ENCODE results near the gene TSKS.
A peak's percentile ranks its signal among the peaks of the same experiment; 100 is the strongest.

TSKS gene

GRCh38 chr19:49713236-49713845 lies 49.8 kb downstream of the TSKS start:
- DNase-seq (ENCODE audit: low read depth): no peak

DNA sequence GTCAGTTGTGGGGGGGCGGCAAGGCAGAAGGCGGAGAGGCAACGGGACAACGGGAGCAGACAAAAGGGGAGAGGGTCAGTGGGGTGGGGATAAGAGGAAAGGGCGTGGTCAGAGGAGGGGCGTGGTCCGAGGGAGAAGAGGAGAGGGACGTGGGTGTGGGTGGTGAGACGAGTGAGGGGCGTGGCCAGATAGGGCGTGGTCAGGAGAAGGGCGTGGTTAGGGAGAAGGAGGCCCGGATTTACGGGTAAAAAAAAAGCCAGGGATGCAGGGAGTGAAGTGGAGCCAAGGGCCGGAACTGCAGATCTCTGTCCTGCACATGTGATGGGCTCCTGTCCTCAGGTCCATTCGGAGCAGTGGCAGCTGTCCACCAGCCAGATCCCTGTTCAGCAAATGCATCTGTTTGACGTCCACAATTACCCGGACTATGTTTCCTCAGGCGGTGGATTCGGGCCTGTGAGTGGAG lies 50.7 kb downstream of the TSKS start:
- DNase-seq (ENCODE audit: low read depth): no peak

DNA sequence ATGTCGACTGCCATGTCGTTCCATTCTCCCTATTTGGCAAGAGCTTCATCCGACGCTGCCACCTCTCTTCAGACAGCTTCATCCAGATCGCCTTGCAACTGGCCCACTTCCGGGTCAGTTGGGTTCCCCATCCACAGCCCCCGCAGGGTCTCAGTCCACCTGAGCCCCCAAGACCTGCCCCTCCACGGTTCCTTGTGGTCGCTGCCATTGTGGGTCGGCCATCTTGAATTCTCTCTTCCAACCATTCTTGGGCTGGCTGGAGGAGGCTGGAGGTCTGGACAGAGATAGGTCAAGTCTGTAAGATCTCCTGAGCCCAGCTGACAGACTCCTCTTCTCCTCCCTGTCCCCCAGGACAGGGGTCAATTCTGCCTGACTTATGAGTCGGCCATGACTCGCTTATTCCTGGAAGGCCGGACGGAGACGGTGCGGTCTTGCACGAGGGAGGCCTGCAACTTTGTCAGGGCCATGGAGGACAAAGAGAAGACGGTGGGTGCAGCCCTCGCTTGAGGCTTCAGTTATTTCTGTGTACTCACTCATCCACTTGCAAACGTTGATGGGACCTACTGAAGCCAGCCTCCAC lies 52.6 kb downstream of the TSKS start:
- DNase-seq (ENCODE audit: low read depth): no peak

DNA sequence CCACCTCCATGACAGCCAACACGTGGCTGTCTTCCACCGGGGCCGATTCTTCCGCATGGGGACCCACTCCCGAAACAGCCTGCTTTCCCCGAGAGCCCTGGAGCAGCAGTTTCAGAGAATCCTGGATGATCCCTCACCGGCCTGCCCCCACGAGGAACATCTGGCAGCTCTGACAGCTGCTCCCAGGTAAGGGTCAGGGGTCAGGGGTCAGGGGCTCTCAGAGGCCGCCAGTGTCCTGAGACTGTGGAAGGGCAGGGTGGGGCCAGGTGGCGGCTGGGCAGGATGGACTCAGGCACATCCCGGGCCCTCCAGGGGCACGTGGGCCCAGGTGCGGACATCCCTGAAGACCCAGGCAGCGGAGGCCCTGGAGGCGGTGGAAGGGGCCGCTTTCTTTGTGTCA lies 57.2 kb downstream of the TSKS start:
- no peak for DNase-seq (ENCODE audit: low read depth)

GRCh38 chr19:49704888-49705642 lies 58.0 kb downstream of the TSKS start:
- no peak for DNase-seq (ENCODE audit: low read depth)

DNA sequence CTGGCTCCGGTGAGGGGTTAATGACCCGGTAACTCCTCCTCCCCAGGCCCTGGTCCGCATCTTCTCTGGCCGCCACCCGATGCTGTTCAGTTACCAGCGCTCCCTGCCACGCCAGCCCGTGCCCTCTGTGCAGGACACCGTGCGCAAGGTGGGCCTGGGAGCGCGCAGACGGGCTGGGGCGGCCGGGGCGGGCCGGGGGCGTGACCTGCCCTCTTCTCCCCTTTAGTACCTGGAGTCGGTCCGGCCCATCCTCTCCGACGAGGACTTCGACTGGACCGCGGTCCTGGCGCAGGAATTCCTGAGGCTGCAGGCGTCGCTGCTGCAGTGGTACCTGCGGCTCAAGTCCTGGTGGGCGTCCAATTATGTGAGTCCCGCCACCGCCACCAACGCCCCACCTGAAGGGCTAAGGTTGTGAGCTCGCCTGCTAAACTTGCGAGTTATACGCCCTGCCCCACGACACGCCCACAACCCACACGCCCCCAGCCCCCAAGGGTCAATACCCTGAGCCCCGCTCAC lies 61.8 kb downstream of the TSKS start:
- DNase-seq (ENCODE audit: low read depth): no peak

DNA sequence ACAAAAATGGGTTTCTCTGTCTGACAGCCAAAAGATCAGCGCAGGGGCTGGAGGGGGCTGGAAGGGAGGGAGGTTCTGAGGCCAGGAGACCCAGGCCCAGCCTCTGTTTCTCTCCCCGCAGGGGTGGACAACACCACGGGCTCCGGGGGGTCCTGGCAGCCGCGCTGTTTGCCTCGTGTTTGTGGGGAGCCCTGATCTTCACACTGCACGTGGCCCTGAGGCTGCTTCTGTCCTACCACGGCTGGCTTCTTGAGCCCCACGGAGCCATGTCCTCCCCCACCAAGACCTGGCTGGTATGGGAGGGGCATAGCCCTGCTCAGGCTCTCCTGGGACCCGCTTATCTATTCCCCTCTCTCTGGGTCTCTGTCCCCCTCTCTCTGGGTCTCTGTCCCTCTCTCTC lies 62.5 kb downstream of the TSKS start:
- no peak for DNase-seq (ENCODE audit: low read depth)

DNA sequence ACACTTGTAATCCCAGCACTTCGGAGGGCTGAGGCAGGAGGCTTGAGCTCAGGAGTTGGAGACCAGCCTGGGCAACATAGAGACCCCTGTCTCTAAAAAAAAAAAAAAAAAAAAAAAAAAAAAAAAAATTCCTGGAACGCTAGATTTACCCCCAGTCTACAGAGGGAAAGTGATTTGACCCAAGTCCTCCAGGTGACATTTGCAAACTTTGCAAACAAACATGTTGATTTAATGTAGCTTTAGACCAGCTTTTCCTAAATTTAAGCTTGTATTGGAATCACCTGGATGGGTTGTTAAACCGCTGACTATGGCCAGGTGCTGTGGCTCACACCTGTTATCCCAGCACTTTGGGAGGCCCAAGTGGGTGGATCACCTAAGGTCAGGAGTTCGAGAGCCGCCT lies 63.7 kb downstream of the TSKS start:
- DNase-seq (ENCODE audit: low read depth): no peak

DNA sequence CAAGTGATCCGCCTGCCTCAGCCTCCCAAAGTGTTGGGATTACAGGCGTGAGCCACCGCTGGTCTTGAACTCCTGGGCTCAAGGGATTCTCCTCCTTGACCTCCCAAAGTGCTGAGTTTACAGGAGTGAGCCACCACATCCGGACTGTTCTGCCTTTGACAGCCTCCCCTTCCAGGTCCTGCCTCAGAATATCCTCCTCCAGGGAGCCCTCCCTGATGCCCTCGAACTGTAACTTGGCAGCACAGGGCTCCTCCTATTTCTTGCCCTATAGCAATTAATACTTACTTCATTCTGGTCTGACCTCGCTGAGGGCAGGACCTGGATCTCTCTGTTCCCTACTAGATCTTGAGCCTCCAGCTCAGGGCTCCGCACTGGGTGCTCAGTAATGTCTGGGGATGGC lies 66.2 kb downstream of the TSKS start:
- DNase-seq (ENCODE audit: low read depth): no peak

GRCh38 chr19:49696115-49696514 lies 67.0 kb downstream of the TSKS start:
- no peak for DNase-seq (ENCODE audit: low read depth)

DNA sequence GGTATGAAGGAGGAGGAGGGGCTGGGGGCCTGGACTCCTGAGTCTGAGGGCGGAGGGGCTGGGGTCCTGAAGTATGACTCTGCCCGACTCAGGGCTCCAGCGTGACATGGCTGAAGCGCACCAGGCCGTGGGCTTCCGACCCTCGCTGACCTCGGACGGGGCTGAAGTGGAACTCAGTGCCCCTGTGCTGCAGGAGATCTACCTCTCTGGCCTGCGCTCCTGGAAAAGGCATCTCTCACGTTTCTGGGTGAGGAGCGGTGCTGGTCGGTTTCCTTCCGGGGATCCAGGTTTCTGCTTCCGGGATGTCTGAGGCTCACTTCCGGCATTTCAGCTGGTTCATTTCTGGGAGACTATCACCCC lies 71.0 kb downstream of the TSKS start:
- DNase-seq (ENCODE audit: low read depth): no peak

GRCh38 chr19:49691243-49692146 lies 71.6 kb downstream of the TSKS start:
- DNase-seq (ENCODE audit: low read depth): no peak

DNA sequence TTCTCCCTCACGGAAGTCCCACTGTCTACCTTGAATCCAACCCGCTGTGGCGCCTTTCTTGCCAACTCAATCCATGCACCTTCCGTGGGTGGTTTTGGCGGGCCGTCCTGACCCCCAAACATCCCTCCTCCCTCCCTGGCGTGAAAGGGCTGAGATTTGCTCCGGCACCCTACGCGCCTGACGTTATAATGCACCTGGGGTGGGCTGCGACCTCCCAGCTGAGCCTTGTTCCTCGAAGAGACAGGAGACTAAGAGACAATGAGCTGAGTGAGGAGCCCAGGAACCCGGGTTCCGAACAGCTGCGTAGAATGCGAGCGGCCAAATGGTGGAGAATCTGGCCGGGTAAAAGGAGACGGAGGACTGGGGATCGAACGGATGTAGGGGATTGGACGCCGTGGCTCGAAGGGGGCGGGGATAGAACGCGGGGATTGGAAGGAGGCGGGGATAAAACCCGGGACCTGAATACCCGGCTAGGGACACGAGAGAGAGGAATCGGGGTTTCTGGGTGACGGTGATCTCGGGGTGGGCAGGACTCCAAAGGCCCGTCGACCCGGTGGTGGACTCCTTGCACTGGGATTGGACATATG lies 72.4 kb downstream of the TSKS start, which contains the start of gene CPT1C:
Gene CPT1C, plus strand, starts transcription at position 461 of the 587 bp plus-strand sequence. CDS start 1,137 bp downstream, outside the sequence.
- DNase-seq (ENCODE audit: low read depth): peak; percentile 44

DNA sequence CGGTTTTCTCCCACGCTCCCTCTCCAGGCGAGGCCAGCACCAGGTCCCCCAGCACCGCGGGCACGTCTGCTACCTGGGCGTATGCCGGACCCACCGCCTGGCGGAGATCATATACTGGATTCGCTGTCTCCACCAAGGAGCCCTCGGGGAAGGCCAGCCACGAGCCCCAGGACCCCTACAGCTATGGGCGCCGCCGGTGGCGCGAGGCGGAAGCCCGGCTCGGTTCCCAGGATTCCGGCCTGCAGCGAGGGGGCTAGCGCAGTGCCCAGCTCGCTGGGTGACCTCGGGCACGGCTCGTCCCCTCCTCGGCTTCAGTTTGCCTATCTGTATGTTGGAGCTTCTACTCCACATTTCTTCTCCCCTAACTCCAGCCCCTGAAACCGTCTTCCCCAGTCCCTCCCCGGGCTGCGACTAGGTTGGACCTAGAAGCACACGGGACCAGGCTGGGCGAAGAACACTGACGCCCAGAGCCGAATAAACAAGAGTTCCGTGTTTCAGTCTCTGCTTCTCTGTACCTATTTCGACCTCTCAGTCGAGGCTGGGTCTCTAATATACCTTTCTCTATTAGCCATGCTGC lies 72.9 kb downstream of the TSKS start:
- DNase-seq (ENCODE audit: low read depth): no peak
